Adipocyte (in vitro differentiated cells): ENCODE data around the gene CRLF1.
A peak's percentile ranks its signal among the peaks of the same experiment; 100 is the strongest.

ENCODE experiments used
- DNase-seq: peaks from one replicate; pipeline ENCODE4 v3.0.0-alpha.2; 2015; ENCODE audit warnings: low read depth
- H3K27me3 ChIP-seq: replicated peaks from 2 replicates; pipeline ENCODE4 v1.7.0; 2013; ENCODE audit warnings: mild to moderate bottlenecking, low read length, moderate library complexity; ENCODE audit not compliant: control insufficient read depth, insufficient read depth
- H3K36me3 ChIP-seq: 2 replicates; pipeline ENCODE4 v1.7.0; 2013; ENCODE audit warnings: low read length, mild to moderate bottlenecking, moderate library complexity; ENCODE audit not compliant: control insufficient read depth, insufficient read depth, severe bottlenecking
- H3K4me1 ChIP-seq: 2 replicates; pipeline ENCODE4 v1.7.0; 2013; ENCODE audit warnings: mild to moderate bottlenecking, low read length, moderate library complexity; ENCODE audit not compliant: control insufficient read depth, insufficient read depth
- H3K4me3 ChIP-seq: 2 replicates; pipeline ENCODE4 v1.7.0; 2013; ENCODE audit warnings: mild to moderate bottlenecking, low read length, moderate library complexity
- H3K9ac ChIP-seq: 2 replicates; pipeline ENCODE4 v1.7.0; 2013; ENCODE audit warnings: mild to moderate bottlenecking, low read length, moderate library complexity
- H3K9me3 ChIP-seq: 2 replicates; pipeline ENCODE4 v1.7.0; 2013; ENCODE audit warnings: mild to moderate bottlenecking, low read length, moderate library complexity; ENCODE audit not compliant: control insufficient read depth

CRLF1 gene

GRCh38 chr19:18647371-18647767, 40.8 kb upstream of the CRLF1 start:
- H3K9ac ChIP-seq, result no peak overlapping the region
- H3K27me3 ChIP-seq, result no peaks in the 10 kb centered on the region
- DNase-seq, result no peak
- no peak overlapping the region for H3K4me3 ChIP-seq
- H3K9me3 ChIP-seq, result no peaks in the 10 kb centered on the region
- H3K36me3 ChIP-seq, result no peaks in the 10 kb centered on the region
- H3K4me1 ChIP-seq, result peaks cover 43% of the 10 kb centered on the region

- DNase-seq, result no peak
- no peak overlapping the region for H3K4me3 ChIP-seq
- no peak overlapping the region for H3K9ac ChIP-seq
- no peaks in the 10 kb centered on the region for H3K36me3 ChIP-seq
- H3K4me1 ChIP-seq, result peaks cover 40% of the 10 kb centered on the region
- no peaks in the 10 kb centered on the region for H3K9me3 ChIP-seq
- H3K27me3 ChIP-seq, result no peaks in the 10 kb centered on the region
Observed at GRCh38 chr19:18646535-18647370, 40.2 kb upstream of the CRLF1 start.

- Histone ChIP-seq H3K4me1 (peaks cover 24% of the 10 kb centered on the region), H3K9ac (peak overlapping the region; percentile 50), H3K4me3 (no peak overlapping the region), H3K27me3 (no peaks in the 10 kb centered on the region), H3K36me3 (no peaks in the 10 kb centered on the region), H3K9me3 (no peaks in the 10 kb centered on the region)
- DNase-seq, result no peak
Observed at GRCh38 chr19:18645035-18645511, 38.5 kb upstream of the CRLF1 start.

- no peak for DNase-seq
Observed at GRCh38 chr19:18644196-18645034, 37.8 kb upstream of the CRLF1 start.

GRCh38 chr19:18639706-18640243, 33.2 kb upstream of the CRLF1 start:
- Histone ChIP-seq H3K4me3 (no peak overlapping the region), H3K9ac (no peak overlapping the region), H3K27me3 (no peaks in the 10 kb centered on the region), H3K4me1 (peaks cover 22% of the 10 kb centered on the region), H3K36me3 (no peaks in the 10 kb centered on the region), H3K9me3 (no peaks in the 10 kb centered on the region)
- DNase-seq, result peak; percentile 44

More at GRCh38 chr19:18644196-18645034, 37.8 kb upstream of the CRLF1 start:
- no peaks in the 10 kb centered on the region for H3K27me3 ChIP-seq
- peaks cover 21% of the 10 kb centered on the region for H3K4me1 ChIP-seq
- peak overlapping the region; percentile 50 for H3K9ac ChIP-seq
- no peaks in the 10 kb centered on the region for H3K36me3 ChIP-seq
- H3K4me3 ChIP-seq, result no peak overlapping the region
- no peaks in the 10 kb centered on the region for H3K9me3 ChIP-seq

GRCh38 chr19:18637673-18638630, 31.4 kb upstream of the CRLF1 start:
- Histone ChIP-seq H3K4me1 (peaks cover 25% of the 10 kb centered on the region), H3K27me3 (no peaks in the 10 kb centered on the region), H3K9ac (peak overlapping the region; percentile 93), H3K36me3 (no peaks in the 10 kb centered on the region), H3K4me3 (peak overlapping the region; percentile 92), H3K9me3 (no peaks in the 10 kb centered on the region)
- no peak for DNase-seq

GRCh38 chr19:18636969-18637629, 30.5 kb upstream of the CRLF1 start, which contains the start of gene KLHL26:
Gene KLHL26, plus strand, starts transcription at chr19:18637028. Its CDS starts 27 bp downstream, at chr19:18637055.
- Histone ChIP-seq H3K27me3 (no peaks in the 10 kb centered on the region), H3K9me3 (no peaks in the 10 kb centered on the region), H3K4me3 (peak within 1 kb of the TSS; percentile 92), H3K4me1 (peaks cover 25% of the 10 kb centered on the region), H3K36me3 (no peaks in the 10 kb centered on the region), H3K9ac (peak within 1 kb of the TSS; percentile 93)
- DNase-seq, result no peak

- peak; percentile 99 for DNase-seq
- Histone ChIP-seq H3K27me3 (no peaks in the 10 kb centered on the region), H3K4me3 (peak overlapping the region; percentile 74), H3K9ac (peak overlapping the region; percentile 60), H3K4me1 (peaks cover 25% of the 10 kb centered on the region), H3K36me3 (no peaks in the 10 kb centered on the region), H3K9me3 (no peaks in the 10 kb centered on the region)
Observed at GRCh38 chr19:18636183-18636968, 29.8 kb upstream of the CRLF1 start.

- Histone ChIP-seq H3K36me3 (no peaks in the 10 kb centered on the region), H3K27me3 (no peaks in the 10 kb centered on the region), H3K9ac (peak overlapping the region; percentile 40), H3K4me1 (peaks cover 25% of the 10 kb centered on the region), H3K9me3 (no peaks in the 10 kb centered on the region), H3K4me3 (no peak overlapping the region)
- DNase-seq, result no peak
Observed at GRCh38 chr19:18635831-18636182, 29.2 kb upstream of the CRLF1 start.
